ENCODE measurements around the gene MSTO1.
"Not testable (repeated sequence)": the region's sequence is repeated elsewhere in the genome, so short reads cannot be mapped to it uniquely, and the experiment has no call there.

Gene MSTO1
- total RNA-seq = 12.9 to 18.1 (median 16.1) reads per million in 4 donors

GRCh38 chr1:155609515-155610256 lies at the start of gene MSTO1:
MSTO1 (plus strand) TSS chr1:155610218; CDS start chr1:155610249, 31 bp downstream.
- peak; percentile 81 to 96 (median 91) for DNase-seq

- DNase-seq = peak in 4 of 5 donors; percentile 41 to 68 (median 58)
These were observed 48.0 kb upstream of the MSTO1 start for GRCh38 chr1:155561779-155562580.

GRCh38 chr1:155562581-155563376 lies 47.2 kb upstream of the MSTO1 start, which contains the start of gene ASH1L:
ASH1L (minus strand) TSS chr1:155562803; CDS start chr1:155521519, 41,284 bp downstream.
- peak; percentile 85 to 94 (median 88) for DNase-seq

GRCh38 chr1:155563377-155564022 lies 46.5 kb upstream of the MSTO1 start:
- DNase-seq = peak in 1 of 5 donors; percentile 11

GRCh38 chr1:155569988-155570592 lies 39.9 kb upstream of the MSTO1 start:
- DNase-seq = no peak

GRCh38 chr1:155570593-155570990 lies 39.4 kb upstream of the MSTO1 start:
- DNase-seq = no peak

GRCh38 chr1:155574077-155574476 lies 35.9 kb upstream of the MSTO1 start:
- no peak for DNase-seq

GRCh38 chr1:155575608-155576007 lies 34.4 kb upstream of the MSTO1 start:
- DNase-seq = not testable (repeated sequence)

- not testable (repeated sequence) for DNase-seq
These were observed 26.2 kb upstream of the MSTO1 start for GRCh38 chr1:155583846-155584245.

- not testable (repeated sequence) for DNase-seq
These were observed 20.7 kb upstream of the MSTO1 start for GRCh38 chr1:155589282-155589681.

- not testable (repeated sequence) for DNase-seq
These were observed 19.3 kb upstream of the MSTO1 start for GRCh38 chr1:155590516-155591247.

GRCh38 chr1:155591770-155592169 lies 18.2 kb upstream of the MSTO1 start:
- peak in 3 of 5 donors; percentile 20 to 62 (median 35) for DNase-seq

- DNase-seq = not testable (repeated sequence)
These were observed 14.0 kb upstream of the MSTO1 start for GRCh38 chr1:155595877-155596474.

- no peak for DNase-seq
These were observed 13.2 kb upstream of the MSTO1 start for GRCh38 chr1:155596864-155597263.

GRCh38 chr1:155598842-155599331 lies 11.1 kb upstream of the MSTO1 start:
- no peak for DNase-seq

- not testable (repeated sequence) for DNase-seq
These were observed 10.0 kb upstream of the MSTO1 start for GRCh38 chr1:155599828-155600572.

- no peak for DNase-seq
These were observed 2.3 kb upstream of the MSTO1 start for GRCh38 chr1:155607708-155608107.

GRCh38 chr1:155608888-155609225 lies 1.2 kb upstream of the MSTO1 start:
- DNase-seq = no peak

- not testable (repeated sequence) for DNase-seq
These were observed 234 bp downstream of the MSTO1 start for GRCh38 chr1:155610257-155610647.

GRCh38 chr1:155613226-155613625 lies 3.2 kb downstream of the MSTO1 start:
- not testable (repeated sequence) for DNase-seq

Data from T-helper 1 cell (primary cell).